HL-60 (cell line): ENCODE results near the gene CDHR4.

ENCODE experiments used
- DNase-seq, 2 experiments: peaks; one replicate each; pipeline ENCODE4 v3.0.0-alpha.2; 2010 to 2020; ENCODE audit warnings: low read depth in 1 of 2, low spot score in 1 of 2
- H3K27ac ChIP-seq: fragments of 250-450 bp; sonication (Bioruptor Pico); replicated peaks from 2 replicates; pipeline ENCODE4 v1.5.1; 2020; ENCODE audit warnings: mild to moderate bottlenecking, moderate library complexity
- H3K27me3 ChIP-seq: fragments of 250-450 bp; sonication (Bioruptor Pico); 2 replicates; pipeline ENCODE4 v1.5.1; 2021; ENCODE audit warnings: mild to moderate bottlenecking, moderate library complexity; ENCODE audit not compliant: insufficient read depth, poor library complexity, severe bottlenecking
- H3K4me3 ChIP-seq: replicated peaks from 2 replicates; pipeline ENCODE4 v1.5.1; 2011; ENCODE audit warnings: mild to moderate bottlenecking, control low read depth, low read length; ENCODE audit not compliant: insufficient read depth
- GABPA ChIP-seq: IDR thresholded peaks from 2 replicates; pipeline ENCODE4 v1.6.1; 2012; ENCODE audit warnings: low read depth
- POLR2AphosphoS5 ChIP-seq: IDR thresholded peaks from 2 replicates; pipeline ENCODE4 v1.6.1; 2012; ENCODE audit warnings: low read depth
- SPI1 ChIP-seq: IDR thresholded peaks from 2 replicates; pipeline ENCODE4 v1.6.1; 2012; ENCODE audit warnings: low read depth, mild to moderate bottlenecking, borderline replicate concordance
- TF ChIP-seq, protein P1 (sequence below): IDR thresholded peaks from 2 replicates; pipeline ENCODE4 v1.6.1; 2012; ENCODE audit warnings: low read depth; ENCODE audit not compliant: insufficient replicate concordance
- TF ChIP-seq, protein P2 (sequence below): IDR thresholded peaks from one replicate; pipeline ENCODE4 v1.5.1; 2011; ENCODE audit warnings: low read length, control low read depth, inconsistent platforms; ENCODE audit not compliant: insufficient read depth

CDHR4 gene

DNA sequence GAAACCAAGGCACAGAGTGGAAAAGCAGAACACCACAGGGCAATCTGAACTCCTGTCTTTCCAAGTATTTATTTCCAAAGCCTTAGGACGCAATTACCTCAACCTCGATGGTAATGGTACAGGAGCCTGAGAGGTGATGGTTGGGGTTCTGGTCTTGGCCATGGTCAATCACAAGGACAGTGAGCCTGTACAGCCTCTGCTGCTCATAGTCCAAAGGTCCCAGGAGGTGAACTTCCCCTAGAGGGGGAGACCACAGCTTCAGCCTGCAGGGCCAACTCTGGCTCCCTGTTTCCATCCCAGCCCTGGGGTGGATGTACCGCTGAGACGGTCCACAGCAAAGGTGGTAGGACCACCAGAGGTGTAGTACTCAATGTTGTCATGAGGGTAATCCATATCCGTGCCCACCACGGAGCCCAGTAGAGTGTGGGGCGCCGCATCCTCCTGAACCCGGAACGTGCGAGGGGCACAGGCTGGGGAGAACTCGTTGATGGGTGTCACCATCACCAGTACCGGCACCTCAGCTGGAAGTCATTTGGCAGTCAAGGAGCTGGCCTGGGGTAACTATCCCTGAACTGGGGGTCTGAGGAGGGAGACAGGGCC is 6.1 kb downstream of the CDHR4 start:
- no peak for TF ChIP-seq SPI1
- no peak for TF ChIP-seq GABPA
- TF ChIP-seq POLR2AphosphoS5: no peak
- TF ChIP-seq, protein P1, sequence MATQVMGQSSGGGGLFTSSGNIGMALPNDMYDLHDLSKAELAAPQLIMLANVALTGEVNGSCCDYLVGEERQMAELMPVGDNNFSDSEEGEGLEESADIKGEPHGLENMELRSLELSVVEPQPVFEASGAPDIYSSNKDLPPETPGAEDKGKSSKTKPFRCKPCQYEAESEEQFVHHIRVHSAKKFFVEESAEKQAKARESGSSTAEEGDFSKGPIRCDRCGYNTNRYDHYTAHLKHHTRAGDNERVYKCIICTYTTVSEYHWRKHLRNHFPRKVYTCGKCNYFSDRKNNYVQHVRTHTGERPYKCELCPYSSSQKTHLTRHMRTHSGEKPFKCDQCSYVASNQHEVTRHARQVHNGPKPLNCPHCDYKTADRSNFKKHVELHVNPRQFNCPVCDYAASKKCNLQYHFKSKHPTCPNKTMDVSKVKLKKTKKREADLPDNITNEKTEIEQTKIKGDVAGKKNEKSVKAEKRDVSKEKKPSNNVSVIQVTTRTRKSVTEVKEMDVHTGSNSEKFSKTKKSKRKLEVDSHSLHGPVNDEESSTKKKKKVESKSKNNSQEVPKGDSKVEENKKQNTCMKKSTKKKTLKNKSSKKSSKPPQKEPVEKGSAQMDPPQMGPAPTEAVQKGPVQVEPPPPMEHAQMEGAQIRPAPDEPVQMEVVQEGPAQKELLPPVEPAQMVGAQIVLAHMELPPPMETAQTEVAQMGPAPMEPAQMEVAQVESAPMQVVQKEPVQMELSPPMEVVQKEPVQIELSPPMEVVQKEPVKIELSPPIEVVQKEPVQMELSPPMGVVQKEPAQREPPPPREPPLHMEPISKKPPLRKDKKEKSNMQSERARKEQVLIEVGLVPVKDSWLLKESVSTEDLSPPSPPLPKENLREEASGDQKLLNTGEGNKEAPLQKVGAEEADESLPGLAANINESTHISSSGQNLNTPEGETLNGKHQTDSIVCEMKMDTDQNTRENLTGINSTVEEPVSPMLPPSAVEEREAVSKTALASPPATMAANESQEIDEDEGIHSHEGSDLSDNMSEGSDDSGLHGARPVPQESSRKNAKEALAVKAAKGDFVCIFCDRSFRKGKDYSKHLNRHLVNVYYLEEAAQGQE: no peak
- no peaks in the 10 kb centered on the region for H3K27me3 ChIP-seq
- no peak overlapping the region for H3K4me3 ChIP-seq
- DNase-seq: no peak
- no peak overlapping the region for H3K27ac ChIP-seq

GRCh38 chr3:49792371-49793150 is 7.1 kb downstream of the CDHR4 start:
- Histone ChIP-seq H3K27me3 (no peaks in the 10 kb centered on the region), H3K27ac (no peak overlapping the region), H3K4me3 (no peak overlapping the region)
- TF ChIP-seq, protein P1: no peak
- TF ChIP-seq, protein P2, sequence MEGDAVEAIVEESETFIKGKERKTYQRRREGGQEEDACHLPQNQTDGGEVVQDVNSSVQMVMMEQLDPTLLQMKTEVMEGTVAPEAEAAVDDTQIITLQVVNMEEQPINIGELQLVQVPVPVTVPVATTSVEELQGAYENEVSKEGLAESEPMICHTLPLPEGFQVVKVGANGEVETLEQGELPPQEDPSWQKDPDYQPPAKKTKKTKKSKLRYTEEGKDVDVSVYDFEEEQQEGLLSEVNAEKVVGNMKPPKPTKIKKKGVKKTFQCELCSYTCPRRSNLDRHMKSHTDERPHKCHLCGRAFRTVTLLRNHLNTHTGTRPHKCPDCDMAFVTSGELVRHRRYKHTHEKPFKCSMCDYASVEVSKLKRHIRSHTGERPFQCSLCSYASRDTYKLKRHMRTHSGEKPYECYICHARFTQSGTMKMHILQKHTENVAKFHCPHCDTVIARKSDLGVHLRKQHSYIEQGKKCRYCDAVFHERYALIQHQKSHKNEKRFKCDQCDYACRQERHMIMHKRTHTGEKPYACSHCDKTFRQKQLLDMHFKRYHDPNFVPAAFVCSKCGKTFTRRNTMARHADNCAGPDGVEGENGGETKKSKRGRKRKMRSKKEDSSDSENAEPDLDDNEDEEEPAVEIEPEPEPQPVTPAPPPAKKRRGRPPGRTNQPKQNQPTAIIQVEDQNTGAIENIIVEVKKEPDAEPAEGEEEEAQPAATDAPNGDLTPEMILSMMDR: no peak
- TF ChIP-seq SPI1: no peak
- TF ChIP-seq GABPA: no peak
- TF ChIP-seq POLR2AphosphoS5: no peak
- DNase-seq: no peak

DNA sequence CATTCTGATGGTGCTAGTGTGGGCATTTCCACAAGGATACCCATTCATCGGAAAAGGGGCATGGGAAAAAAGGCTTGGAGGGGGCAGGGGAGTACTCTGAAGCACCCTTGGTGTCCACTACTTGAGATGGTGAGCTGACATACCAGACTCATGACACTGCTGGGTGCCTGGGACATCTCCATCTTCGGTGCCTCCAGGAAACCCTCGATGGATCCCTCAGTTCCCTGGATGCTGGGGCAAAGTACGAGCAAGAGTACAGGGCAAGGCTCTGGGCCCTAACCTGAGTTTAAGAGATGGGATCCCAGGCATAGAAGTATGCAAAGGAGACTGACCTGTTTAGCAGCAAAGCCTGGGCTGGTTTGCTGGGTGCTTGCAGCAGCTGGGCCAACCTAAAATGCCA is 8.1 kb downstream of the CDHR4 start:
- H3K4me3 ChIP-seq: no peak overlapping the region
- DNase-seq: no peak
- no peak for TF ChIP-seq SPI1
- TF ChIP-seq, protein P2: no peak
- TF ChIP-seq, protein P1: no peak
- TF ChIP-seq POLR2AphosphoS5: no peak
- no peak for TF ChIP-seq GABPA

More for the DNA sequence above, 8.1 kb downstream of the CDHR4 start:
- no peaks in the 10 kb centered on the region for H3K27me3 ChIP-seq
- no peak overlapping the region for H3K27ac ChIP-seq
